ENCODE data around the gene NPM3. TPM values are rescaled to one million over a fixed set of nuclear protein-coding genes. Genes with fewer than 3 reads are reported as not detected.

The NPM3 gene
- polyA plus RNA-seq, 1 experiment = 35.6 TPM

DNA sequence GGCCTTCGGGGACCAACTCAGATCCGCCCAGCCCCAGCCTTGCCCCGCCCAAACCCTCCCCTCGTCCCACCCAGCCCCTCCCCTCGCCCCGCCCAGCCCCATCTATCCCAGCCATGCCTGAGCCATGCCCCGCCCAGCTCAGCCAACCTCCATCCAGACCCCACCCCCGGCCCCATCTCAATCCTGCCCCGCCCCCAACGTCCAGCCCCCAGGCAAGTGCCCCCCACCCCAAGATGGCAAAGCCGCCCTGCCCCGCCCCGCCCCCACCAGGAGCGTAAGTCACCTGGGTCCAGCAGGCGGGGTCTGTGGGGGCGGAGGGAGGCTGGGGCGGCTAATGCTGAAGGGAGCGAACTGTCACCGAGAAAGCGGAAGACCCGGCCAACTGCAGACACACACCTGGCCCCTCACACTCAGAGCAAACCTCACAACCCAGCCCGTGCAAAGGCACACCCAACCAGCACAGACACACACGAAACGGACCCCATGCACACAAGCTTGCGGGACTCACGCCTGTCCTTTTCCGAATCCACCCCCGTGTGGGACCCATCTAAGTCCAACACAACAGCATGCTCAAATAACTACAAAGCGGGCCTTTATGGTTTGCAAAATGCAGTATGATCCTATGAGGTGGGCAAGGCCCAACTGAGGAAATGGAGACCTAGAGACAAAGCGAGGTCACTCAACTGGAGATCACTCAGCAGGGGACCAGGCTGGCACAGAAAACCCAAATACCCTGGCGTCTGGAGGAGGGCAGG, 46.5 kb upstream of the NPM3 start:
- no peak for DNase-seq (ENCODE audit: low read depth)
- Histone ChIP-seq H3K36me3 (ENCODE audit: control insufficient read depth, insufficient read depth, low read length) (peaks cover 3% of the 10 kb centered on the region), H3K4me3 (ENCODE audit: low read depth, low read length) (peak overlapping the region; percentile 45), H3K27me3 (ENCODE audit: control insufficient read depth, insufficient read depth, low read length) (no peaks in the 10 kb centered on the region)
- TF ChIP-seq, protein P1, sequence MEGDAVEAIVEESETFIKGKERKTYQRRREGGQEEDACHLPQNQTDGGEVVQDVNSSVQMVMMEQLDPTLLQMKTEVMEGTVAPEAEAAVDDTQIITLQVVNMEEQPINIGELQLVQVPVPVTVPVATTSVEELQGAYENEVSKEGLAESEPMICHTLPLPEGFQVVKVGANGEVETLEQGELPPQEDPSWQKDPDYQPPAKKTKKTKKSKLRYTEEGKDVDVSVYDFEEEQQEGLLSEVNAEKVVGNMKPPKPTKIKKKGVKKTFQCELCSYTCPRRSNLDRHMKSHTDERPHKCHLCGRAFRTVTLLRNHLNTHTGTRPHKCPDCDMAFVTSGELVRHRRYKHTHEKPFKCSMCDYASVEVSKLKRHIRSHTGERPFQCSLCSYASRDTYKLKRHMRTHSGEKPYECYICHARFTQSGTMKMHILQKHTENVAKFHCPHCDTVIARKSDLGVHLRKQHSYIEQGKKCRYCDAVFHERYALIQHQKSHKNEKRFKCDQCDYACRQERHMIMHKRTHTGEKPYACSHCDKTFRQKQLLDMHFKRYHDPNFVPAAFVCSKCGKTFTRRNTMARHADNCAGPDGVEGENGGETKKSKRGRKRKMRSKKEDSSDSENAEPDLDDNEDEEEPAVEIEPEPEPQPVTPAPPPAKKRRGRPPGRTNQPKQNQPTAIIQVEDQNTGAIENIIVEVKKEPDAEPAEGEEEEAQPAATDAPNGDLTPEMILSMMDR (IDR thresholded peaks at IDR 0.05; ENCODE audit: insufficient read depth, low read depth, low read length) = no peak
- POLR2A ChIA-PET = interaction anchor here (1.2 kb wide), 1 partner anchor 10 kb away, joined by 11 read pairs; no protein-coding TSS in a partner anchor
- CTCF ChIA-PET = interaction anchor here (6.2 kb wide), 1 partner anchor 11 kb away, joined by 23 read pairs; no protein-coding TSS in a partner anchor

DNA sequence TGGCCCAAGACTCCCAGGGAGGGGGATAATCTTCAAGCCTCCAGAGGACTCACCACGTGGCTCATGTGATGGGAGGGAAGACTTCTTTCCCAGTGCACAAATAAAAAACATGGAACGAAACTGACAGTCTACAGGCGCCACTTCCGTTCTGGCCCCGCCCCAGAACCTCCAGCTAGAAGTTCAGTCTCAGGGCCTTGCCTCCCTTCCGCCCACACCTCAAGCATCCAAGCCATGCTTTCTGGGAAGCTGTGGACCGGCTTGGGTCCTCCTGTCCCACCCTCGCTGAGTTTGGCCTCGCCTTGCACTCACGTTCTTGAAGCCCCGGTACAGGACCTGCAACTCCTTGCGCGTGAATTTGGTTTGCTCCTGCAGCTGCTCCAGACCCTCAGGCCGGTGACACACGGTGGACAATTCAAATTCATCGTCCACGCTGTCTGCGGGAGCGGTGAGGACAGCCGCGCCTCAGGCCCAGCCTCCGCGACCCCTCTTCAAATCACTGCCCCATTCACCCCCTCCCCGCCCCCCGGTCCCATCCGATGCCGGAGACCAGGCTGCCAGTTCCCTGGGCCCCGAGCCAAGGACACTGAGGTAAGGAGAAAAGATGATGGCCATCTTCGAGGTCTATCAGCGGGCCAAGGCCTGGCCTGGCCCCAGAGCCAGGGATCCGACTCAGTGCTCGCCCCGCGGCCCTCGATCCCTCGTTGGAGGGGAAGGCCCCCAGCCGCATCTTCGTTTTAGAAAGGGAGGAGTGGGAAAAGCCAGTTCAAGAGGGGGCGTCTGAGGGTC, 45.7 kb upstream of the NPM3 start:
- TF ChIP-seq, protein P1 (IDR thresholded peaks at IDR 0.05; ENCODE audit: insufficient read depth, low read depth, low read length) = no peak
- H3K27me3 ChIP-seq (ENCODE audit: control insufficient read depth, insufficient read depth, low read length) = no peaks in the 10 kb centered on the region
- H3K4me3 ChIP-seq (ENCODE audit: low read depth, low read length) = 0 out of 2 replicates have a peak overlapping the region, but pooled peaks have one; percentile 5
- ChIA-PET CTCF (interaction anchor here (6.2 kb wide), 1 partner anchor 12 kb away, joined by 23 read pairs; no protein-coding TSS in a partner anchor), POLR2A (interaction anchor here (0.6 to 1.2 kb wide), 2 partner anchors 10 to 321 kb away, joined by 11 read pairs; no protein-coding TSS in a partner anchor)
- peaks cover 3% of the 10 kb centered on the region for H3K36me3 ChIP-seq (ENCODE audit: control insufficient read depth, insufficient read depth, low read length)
- no peak for DNase-seq (ENCODE audit: low read depth)

DNA sequence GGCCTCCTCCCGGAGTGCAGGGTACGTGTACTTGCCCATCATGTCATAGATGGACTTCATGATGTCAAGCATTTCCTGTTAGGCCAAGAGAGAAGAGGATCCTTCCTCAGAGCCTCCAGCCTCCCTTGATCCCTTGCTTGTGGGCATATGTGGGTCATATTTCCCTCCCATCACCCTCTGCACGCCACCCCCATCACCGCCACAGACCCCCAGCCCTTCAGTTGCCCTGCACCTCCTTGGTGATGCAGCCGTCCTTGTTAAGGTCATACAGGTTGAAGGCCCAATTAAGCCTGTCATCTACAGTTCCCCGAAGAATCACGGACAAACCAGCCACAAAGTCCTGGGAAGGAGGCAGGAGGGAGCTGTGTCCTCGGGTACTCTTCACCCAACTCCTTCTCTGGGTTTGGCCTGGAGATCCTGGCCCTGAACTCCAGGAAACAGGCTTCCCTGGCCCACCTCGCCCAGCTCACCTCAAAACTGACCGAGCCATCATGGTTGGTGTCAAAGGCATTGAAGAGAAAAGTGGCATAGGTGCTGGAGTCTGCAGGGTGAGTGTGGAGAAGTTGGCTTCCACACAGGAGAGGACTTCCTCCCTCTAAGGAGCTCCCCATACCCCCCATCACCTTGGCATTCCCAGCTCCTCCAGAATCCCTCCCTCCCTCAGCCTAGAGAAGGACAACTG, 44.8 kb upstream of the NPM3 start:
- TF ChIP-seq, protein P1 (IDR thresholded peaks at IDR 0.05; ENCODE audit: insufficient read depth, low read depth, low read length) = no peak
- Histone ChIP-seq H3K27me3 (ENCODE audit: control insufficient read depth, insufficient read depth, low read length) (no peaks in the 10 kb centered on the region), H3K36me3 (ENCODE audit: control insufficient read depth, insufficient read depth, low read length) (peaks cover 3% of the 10 kb centered on the region), H3K4me3 (ENCODE audit: low read depth, low read length) (no peak overlapping the region)
- POLR2A ChIA-PET = no interaction called here
- CTCF ChIA-PET = interaction anchor here (2.1 to 6.2 kb wide), 2 partner anchors 8 to 13 kb away, joined by 6 to 23 read pairs; no protein-coding TSS in a partner anchor
- DNase-seq (ENCODE audit: low read depth) = no peak

GRCh38 chr10:101826852-101827434, 43.7 kb upstream of the NPM3 start:
- ChIA-PET CTCF (interaction anchor here (0.6 to 6.2 kb wide), 3 partner anchors 9 to 613 kb away, joined by 3 to 23 read pairs (median 6); no protein-coding TSS in a partner anchor), POLR2A (no interaction called here)

More at GRCh38 chr10:101826852-101827434, 43.7 kb upstream of the NPM3 start:
- Histone ChIP-seq H3K4me3 (ENCODE audit: low read depth, low read length) (no peak overlapping the region), H3K27me3 (ENCODE audit: control insufficient read depth, insufficient read depth, low read length) (no peaks in the 10 kb centered on the region), H3K36me3 (ENCODE audit: control insufficient read depth, insufficient read depth, low read length) (peaks cover 3% of the 10 kb centered on the region)
- TF ChIP-seq, protein P1 (IDR thresholded peaks at IDR 0.05; ENCODE audit: insufficient read depth, low read depth, low read length) = no peak
- DNase-seq (ENCODE audit: low read depth) = no peak
